Prostate gland (tissue), 2 donors: ENCODE data around the gene CCDC146.

Experiments
- POLR2A ChIP-seq: fragments of 450-650 bp; IDR thresholded peaks from one replicate; pipeline ENCODE4 v1.6.1; 2016; ENCODE audit warnings: antibody characterized with exemption, mild to moderate bottlenecking
- TF ChIP-seq, protein P1 (sequence below), 4 experiments: fragments of 200-600 bp in 2 of 4; fragments of 450-650 bp in 2 of 4; sonication (generic) in 2 of 4; IDR thresholded peaks; 1 replicate in 3 of 4; 2 replicates in 1 of 4; pipeline ENCODE4 v1.5.1; 2016 to 2019; ENCODE audit warnings: antibody characterized with exemption in 4 of 4, mild to moderate bottlenecking in 2 of 4, moderate library complexity in 2 of 4

DNA sequence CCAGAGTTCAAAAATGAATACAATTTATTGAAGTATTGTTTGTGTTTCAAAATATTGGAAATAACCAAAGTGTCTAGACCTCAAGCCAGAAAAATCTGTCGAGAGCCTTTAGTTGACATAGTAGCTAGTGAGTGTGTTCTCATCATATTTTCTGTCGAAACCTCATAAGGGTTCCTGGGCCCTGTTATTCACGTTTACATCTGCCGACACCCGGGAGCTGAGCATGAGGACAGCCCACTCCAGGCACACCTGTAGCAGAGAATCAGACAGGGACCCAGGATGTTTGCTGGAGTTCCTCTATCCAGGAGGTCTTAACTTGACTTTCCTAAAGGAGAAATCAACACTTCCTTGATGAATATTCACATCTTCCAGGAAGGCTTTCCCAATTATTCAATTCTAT is 149.4 kb downstream of the CCDC146 start:
- TF ChIP-seq, protein P1, sequence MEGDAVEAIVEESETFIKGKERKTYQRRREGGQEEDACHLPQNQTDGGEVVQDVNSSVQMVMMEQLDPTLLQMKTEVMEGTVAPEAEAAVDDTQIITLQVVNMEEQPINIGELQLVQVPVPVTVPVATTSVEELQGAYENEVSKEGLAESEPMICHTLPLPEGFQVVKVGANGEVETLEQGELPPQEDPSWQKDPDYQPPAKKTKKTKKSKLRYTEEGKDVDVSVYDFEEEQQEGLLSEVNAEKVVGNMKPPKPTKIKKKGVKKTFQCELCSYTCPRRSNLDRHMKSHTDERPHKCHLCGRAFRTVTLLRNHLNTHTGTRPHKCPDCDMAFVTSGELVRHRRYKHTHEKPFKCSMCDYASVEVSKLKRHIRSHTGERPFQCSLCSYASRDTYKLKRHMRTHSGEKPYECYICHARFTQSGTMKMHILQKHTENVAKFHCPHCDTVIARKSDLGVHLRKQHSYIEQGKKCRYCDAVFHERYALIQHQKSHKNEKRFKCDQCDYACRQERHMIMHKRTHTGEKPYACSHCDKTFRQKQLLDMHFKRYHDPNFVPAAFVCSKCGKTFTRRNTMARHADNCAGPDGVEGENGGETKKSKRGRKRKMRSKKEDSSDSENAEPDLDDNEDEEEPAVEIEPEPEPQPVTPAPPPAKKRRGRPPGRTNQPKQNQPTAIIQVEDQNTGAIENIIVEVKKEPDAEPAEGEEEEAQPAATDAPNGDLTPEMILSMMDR (IDR thresholded peaks at IDR 0.05) = no peak
- no peak for TF ChIP-seq POLR2A
